ENCODE measurements around the gene MAPT. TPM values are rescaled to one million over a fixed set of nuclear protein-coding genes. Genes with fewer than 3 reads are reported as not detected.

MAPT gene
- total RNA-seq, 1 donor from 2014 or later = 0.28 TPM

GRCh38 chr17:45886852-45887251 is 7.5 kb upstream of the MAPT start:
- no peaks in the 10 kb centered on the region for H3K9me3 Mint-ChIP-seq (ENCODE audit: unreplicated experiment)
- H3K4me3 Mint-ChIP-seq (ENCODE audit: unreplicated experiment) = no peak overlapping the region
- peaks cover 5% of the 10 kb centered on the region for H3K27me3 Mint-ChIP-seq (ENCODE audit: unreplicated experiment)
- no peaks in the 10 kb centered on the region for H3K36me3 Mint-ChIP-seq (ENCODE audit: low read depth, unreplicated experiment)
- no peak for TF ChIP-seq CTCF (IDR thresholded peaks at IDR 0.05; ENCODE audit: unreplicated experiment)
- DNase-seq (ENCODE audit: low spot score) = no peak
- H3K4me1 Mint-ChIP-seq (ENCODE audit: unreplicated experiment) = no peaks in the 10 kb centered on the region
- H3K27ac Mint-ChIP-seq (ENCODE audit: unreplicated experiment) = no peak overlapping the region

DNA sequence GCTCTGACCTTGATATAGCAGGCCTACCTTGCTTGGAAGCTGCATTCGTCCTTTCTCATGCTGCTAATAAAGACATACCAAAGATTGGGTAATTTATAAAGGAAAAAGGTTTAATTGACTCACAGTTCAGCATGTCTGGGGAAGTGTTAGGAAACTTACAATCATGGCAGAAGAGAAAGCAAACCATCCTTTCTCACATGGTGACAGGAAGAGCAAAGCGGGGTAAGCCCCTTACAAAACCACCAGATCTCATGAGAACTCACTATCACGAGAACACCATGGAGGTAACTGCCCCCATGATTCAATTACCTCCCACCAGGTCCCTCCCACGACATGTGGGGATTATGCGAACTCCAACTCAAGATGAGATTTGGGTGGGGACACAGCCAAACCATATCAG is 6.0 kb upstream of the MAPT start:
- H3K36me3 Mint-ChIP-seq (ENCODE audit: low read depth, unreplicated experiment) = no peaks in the 10 kb centered on the region
- no peak for TF ChIP-seq CTCF (IDR thresholded peaks at IDR 0.05; ENCODE audit: unreplicated experiment)
- peaks cover 7% of the 10 kb centered on the region for H3K27me3 Mint-ChIP-seq (ENCODE audit: unreplicated experiment)
- H3K9me3 Mint-ChIP-seq (ENCODE audit: unreplicated experiment) = no peaks in the 10 kb centered on the region
- no peaks in the 10 kb centered on the region for H3K4me1 Mint-ChIP-seq (ENCODE audit: unreplicated experiment)
- no peak for DNase-seq (ENCODE audit: low spot score)
- H3K4me3 Mint-ChIP-seq (ENCODE audit: unreplicated experiment) = no peak overlapping the region
- no peak overlapping the region for H3K27ac Mint-ChIP-seq (ENCODE audit: unreplicated experiment)

GRCh38 chr17:45889579-45889978 is 4.8 kb upstream of the MAPT start:
- Mint-ChIP-seq H3K4me3 (ENCODE audit: unreplicated experiment) (no peak overlapping the region), H3K27ac (ENCODE audit: unreplicated experiment) (no peak overlapping the region), H3K36me3 (ENCODE audit: low read depth, unreplicated experiment) (no peaks in the 10 kb centered on the region), H3K27me3 (ENCODE audit: unreplicated experiment) (peaks cover 5% of the 10 kb centered on the region), H3K4me1 (ENCODE audit: unreplicated experiment) (peaks cover 3% of the 10 kb centered on the region), H3K9me3 (ENCODE audit: unreplicated experiment) (no peaks in the 10 kb centered on the region)
- no peak for DNase-seq (ENCODE audit: low spot score)
- TF ChIP-seq CTCF (IDR thresholded peaks at IDR 0.05; ENCODE audit: unreplicated experiment) = no peak

DNA sequence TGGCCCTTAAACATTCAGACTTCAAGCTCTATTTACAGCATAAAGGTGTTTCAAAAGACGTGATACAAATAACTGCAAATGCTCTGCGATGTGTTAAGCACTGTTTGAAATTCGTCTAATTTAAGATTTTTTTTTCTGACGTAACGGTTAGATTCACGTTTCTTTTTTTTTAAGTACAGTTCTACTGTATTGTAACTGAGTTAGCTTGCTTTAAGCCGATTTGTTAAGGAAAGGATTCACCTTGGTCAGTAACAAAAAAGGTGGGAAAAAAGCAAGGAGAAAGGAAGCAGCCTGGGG is 681 bp upstream of the MAPT start:
- no peak for TF ChIP-seq CTCF (IDR thresholded peaks at IDR 0.05; ENCODE audit: unreplicated experiment)
- H3K4me3 Mint-ChIP-seq (ENCODE audit: unreplicated experiment) = peak overlapping the region; percentile 72
- peaks cover 6% of the 10 kb centered on the region for H3K4me1 Mint-ChIP-seq (ENCODE audit: unreplicated experiment)
- H3K36me3 Mint-ChIP-seq (ENCODE audit: low read depth, unreplicated experiment) = no peaks in the 10 kb centered on the region
- DNase-seq (ENCODE audit: low spot score) = no peak
- no peaks in the 10 kb centered on the region for H3K9me3 Mint-ChIP-seq (ENCODE audit: unreplicated experiment)
- peaks cover 14% of the 10 kb centered on the region for H3K27me3 Mint-ChIP-seq (ENCODE audit: unreplicated experiment)
- peak overlapping the region; percentile 31 for H3K27ac Mint-ChIP-seq (ENCODE audit: unreplicated experiment)

DNA sequence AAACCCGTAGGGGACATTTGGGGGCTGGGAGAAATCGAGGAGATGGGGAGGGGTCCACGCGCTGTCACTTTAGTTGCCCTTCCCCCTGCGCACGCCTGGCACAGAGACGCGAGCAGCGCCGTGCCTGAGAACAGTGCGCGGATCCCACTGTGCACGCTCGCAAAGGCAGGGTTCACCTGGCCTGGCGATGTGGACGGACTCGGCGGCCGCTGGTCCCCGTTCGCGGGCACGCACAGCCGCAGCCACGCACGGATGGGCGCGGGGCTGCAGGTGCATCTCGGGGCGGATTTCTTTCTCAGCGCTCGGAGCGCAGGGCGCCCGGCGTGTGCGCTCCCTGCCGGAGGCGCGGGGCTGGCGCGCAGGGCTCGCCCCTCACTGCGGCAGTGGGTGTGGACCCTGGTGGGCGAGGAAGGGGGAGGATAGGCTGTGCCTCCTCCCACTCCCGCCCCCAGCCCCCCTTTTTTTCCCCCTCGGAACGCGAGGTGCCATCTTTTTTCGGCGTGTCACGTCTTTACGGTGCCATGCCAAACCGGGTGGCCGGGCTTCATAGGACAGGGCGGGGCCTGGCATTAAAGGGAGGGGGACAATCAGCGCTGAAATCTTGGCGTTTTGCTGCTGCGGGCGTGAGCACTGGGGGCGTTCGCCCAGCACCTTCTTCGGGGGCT is 1.1 kb downstream of the MAPT start:
- no peaks in the 10 kb centered on the region for H3K36me3 Mint-ChIP-seq (ENCODE audit: low read depth, unreplicated experiment)
- DNase-seq (ENCODE audit: low spot score) = no peak
- H3K4me3 Mint-ChIP-seq (ENCODE audit: unreplicated experiment) = peak overlapping the region; percentile 85
- no peak for TF ChIP-seq CTCF (IDR thresholded peaks at IDR 0.05; ENCODE audit: unreplicated experiment)
- H3K27ac Mint-ChIP-seq (ENCODE audit: unreplicated experiment) = no peak overlapping the region
- H3K9me3 Mint-ChIP-seq (ENCODE audit: unreplicated experiment) = no peaks in the 10 kb centered on the region
- H3K27me3 Mint-ChIP-seq (ENCODE audit: unreplicated experiment) = peaks cover 14% of the 10 kb centered on the region
- peaks cover 6% of the 10 kb centered on the region for H3K4me1 Mint-ChIP-seq (ENCODE audit: unreplicated experiment)
